WI38 (cell line): ENCODE measurements around the gene MYBPHL.

Experiments
- H3K4me3 ChIP-seq: 2 replicates; pipeline ENCODE4 v1.5.1; 2011; ENCODE audit warnings: low read depth, mild to moderate bottlenecking, control low read depth, low read length
- CTCF ChIP-seq: IDR thresholded peaks from 2 replicates; pipeline ENCODE4 v1.5.1; 2012; ENCODE audit warnings: low read depth, mild to moderate bottlenecking, control low read depth, low read length

MYBPHL gene

GRCh38 chr1:109256085-109256484 lies 50.7 kb downstream of the MYBPHL start:
- no peak for TF ChIP-seq CTCF
- H3K4me3 ChIP-seq, result no peak overlapping the region

GRCh38 chr1:109255678-109256077 lies 51.1 kb downstream of the MYBPHL start:
- H3K4me3 ChIP-seq, result no peak overlapping the region
- TF ChIP-seq CTCF, result no peak

GRCh38 chr1:109255097-109255651 lies 51.6 kb downstream of the MYBPHL start:
- no peak overlapping the region for H3K4me3 ChIP-seq
- TF ChIP-seq CTCF, result no peak

- TF ChIP-seq CTCF, result no peak
- no peak overlapping the region for H3K4me3 ChIP-seq
These were observed 52.2 kb downstream of the MYBPHL start for GRCh38 chr1:109254621-109255096.

GRCh38 chr1:109253803-109254620 lies 52.8 kb downstream of the MYBPHL start:
- no peak for TF ChIP-seq CTCF
- no peak overlapping the region for H3K4me3 ChIP-seq

- no peak overlapping the region for H3K4me3 ChIP-seq
- TF ChIP-seq CTCF, result no peak
These were observed 53.7 kb downstream of the MYBPHL start for GRCh38 chr1:109252893-109253802.
